Measurements from ENCODE around the gene CSRP1.

GRCh38 chr1:201506092-201506491 is 831 bp downstream of the CSRP1 start:
- TF ChIP-seq MAX (IDR thresholded peaks at IDR 0.05) = no peak
- TF ChIP-seq, protein P1, sequence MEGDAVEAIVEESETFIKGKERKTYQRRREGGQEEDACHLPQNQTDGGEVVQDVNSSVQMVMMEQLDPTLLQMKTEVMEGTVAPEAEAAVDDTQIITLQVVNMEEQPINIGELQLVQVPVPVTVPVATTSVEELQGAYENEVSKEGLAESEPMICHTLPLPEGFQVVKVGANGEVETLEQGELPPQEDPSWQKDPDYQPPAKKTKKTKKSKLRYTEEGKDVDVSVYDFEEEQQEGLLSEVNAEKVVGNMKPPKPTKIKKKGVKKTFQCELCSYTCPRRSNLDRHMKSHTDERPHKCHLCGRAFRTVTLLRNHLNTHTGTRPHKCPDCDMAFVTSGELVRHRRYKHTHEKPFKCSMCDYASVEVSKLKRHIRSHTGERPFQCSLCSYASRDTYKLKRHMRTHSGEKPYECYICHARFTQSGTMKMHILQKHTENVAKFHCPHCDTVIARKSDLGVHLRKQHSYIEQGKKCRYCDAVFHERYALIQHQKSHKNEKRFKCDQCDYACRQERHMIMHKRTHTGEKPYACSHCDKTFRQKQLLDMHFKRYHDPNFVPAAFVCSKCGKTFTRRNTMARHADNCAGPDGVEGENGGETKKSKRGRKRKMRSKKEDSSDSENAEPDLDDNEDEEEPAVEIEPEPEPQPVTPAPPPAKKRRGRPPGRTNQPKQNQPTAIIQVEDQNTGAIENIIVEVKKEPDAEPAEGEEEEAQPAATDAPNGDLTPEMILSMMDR (IDR thresholded peaks at IDR 0.05) = no peak
- TF ChIP-seq RAD21 (conservative IDR thresholded peaks at IDR 0.05 in 1 of 2, IDR thresholded peaks at IDR 0.05 in 1 of 2) = no peak
- TF ChIP-seq ELK1 (IDR thresholded peaks at IDR 0.05; ENCODE audit: low read depth, low read length) = no peak
- no peak for TF ChIP-seq ESRRA (IDR thresholded peaks at IDR 0.05; ENCODE audit: borderline replicate concordance, low read length)
- no peak for TF ChIP-seq MYC (IDR thresholded peaks at IDR 0.05; ENCODE audit: borderline replicate concordance, low read length)
- no peak for TF ChIP-seq POLR2A (IDR thresholded peaks at IDR 0.05; ENCODE audit: low read length)
